Measurements from ENCODE around the gene CACNA1C. TPM values are rescaled to one million over a fixed set of nuclear protein-coding genes. Genes with fewer than 3 reads are reported as not detected.

CACNA1C gene
- total RNA-seq, 1 experiment from 2014 or later = 1.1 TPM

DNA sequence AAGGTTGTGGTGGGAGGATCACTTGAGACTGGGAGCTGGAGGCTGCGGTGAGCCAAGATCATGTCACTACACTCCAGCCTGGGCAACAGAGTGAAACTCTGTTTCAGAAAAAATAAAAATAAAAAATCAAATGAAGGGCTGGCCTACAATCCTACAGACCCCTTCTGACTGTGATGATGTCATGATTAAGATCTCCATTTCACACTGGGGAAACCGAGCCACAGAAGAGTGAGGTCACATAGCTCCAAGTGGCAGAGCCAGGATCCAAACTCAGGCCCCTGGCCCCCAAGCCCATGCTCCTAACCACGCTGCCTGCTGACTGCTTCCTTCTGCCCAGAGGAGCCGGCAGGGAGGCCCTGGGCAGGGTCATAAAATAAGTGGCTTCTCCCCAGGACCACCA is 483.9 kb downstream of the CACNA1C start:
- WGBS (ENCODE audit: extremely low coverage, insufficient read length, low lambda C conversion rate) = no CpG with 5 or more reads among the region's 4 CpGs

More for the DNA sequence above, 483.9 kb downstream of the CACNA1C start:
- H2BK120ac ChIP-seq (ENCODE audit: low read depth, low read length, poor library complexity, severe bottlenecking) = no peak overlapping the region
- H2BK20ac ChIP-seq (ENCODE audit: low read depth, low read length, poor library complexity, severe bottlenecking) = no peak overlapping the region
- peaks cover 3% of the 10 kb centered on the region; the same call in 1 of the 2 replicates for H3K4me1 ChIP-seq (ENCODE audit: insufficient read depth, low read length)
- no peaks in the 10 kb centered on the region for H3K9me3 Mint-ChIP-seq
- no peak overlapping the region for H3K27ac ChIP-seq (ENCODE audit: insufficient read length, low read depth, low read length)
- H3K79me1 ChIP-seq (ENCODE audit: insufficient read depth, low read depth, low read length, poor library complexity, severe bottlenecking) = no peaks in the 10 kb centered on the region
- no peaks in the 10 kb centered on the region for H3K36me3 Mint-ChIP-seq (ENCODE audit: insufficient read depth in 1 of 3, low read depth in 3 of 3)
- no peak overlapping the region for H3K27ac Mint-ChIP-seq
- H2BK5ac ChIP-seq (ENCODE audit: insufficient read length, low read length) = no peak overlapping the region
- H2BK12ac ChIP-seq (ENCODE audit: insufficient read length, low read depth, low read length) = no peak overlapping the region
- no peak overlapping the region for H3K9ac ChIP-seq (ENCODE audit: extremely low read depth, insufficient read length, low read length)
- no peak overlapping the region for H3K18ac ChIP-seq (ENCODE audit: insufficient read length, low read depth, low read length)
- no peaks in the 10 kb centered on the region for H3K27me3 ChIP-seq (ENCODE audit: insufficient read depth, low read length)
- no peak overlapping the region for H2BK15ac ChIP-seq (ENCODE audit: low read depth, low read length)
- H2AFZ ChIP-seq (ENCODE audit: low read length) = no peak overlapping the region
- no peaks in the 10 kb centered on the region for H3K79me2 ChIP-seq (ENCODE audit: insufficient read depth, low read length)
- H4K20me1 ChIP-seq (ENCODE audit: control insufficient read depth, insufficient read depth, insufficient read length) = no peaks in the 10 kb centered on the region
- H4K8ac ChIP-seq (replicated peaks; ENCODE audit: insufficient read length, low read depth, low read length) = no peak overlapping the region
- H3K56ac ChIP-seq (ENCODE audit: insufficient read length, low read depth, low read length) = no peak overlapping the region
- no peak overlapping the region for H3K4me2 ChIP-seq (ENCODE audit: insufficient read depth, insufficient read length, low read length)
- no peak overlapping the region for H3K4ac ChIP-seq (ENCODE audit: low read depth, low read length)
- peaks cover 25% of the 10 kb centered on the region for H3K27me3 Mint-ChIP-seq (ENCODE audit: low read depth)
- no peak for TF ChIP-seq CTCF (conservative IDR thresholded peaks at IDR 0.05)
- H3K23me2 ChIP-seq (ENCODE audit: insufficient read length, low read depth, low read length, poor library complexity, severe bottlenecking) = peaks cover 2% of the 10 kb centered on the region
- no peak overlapping the region for H3T11ph ChIP-seq (ENCODE audit: low read length)
- no peak overlapping the region for H2AK5ac ChIP-seq (ENCODE audit: insufficient read length, low read length)
- peaks cover 5 to 12% of the 10 kb centered on the region in 2 experiments; a peak in 3 of 4 replicates for H3K4me1 Mint-ChIP-seq
- no peak overlapping the region for H3K14ac ChIP-seq (ENCODE audit: insufficient read depth, low read length)
- no peak overlapping the region for H3K23ac ChIP-seq (ENCODE audit: insufficient read length, low read depth, low read length)
- H3K9me3 ChIP-seq (ENCODE audit: control insufficient read depth, low read depth, low read length) = no peaks in the 10 kb centered on the region
- no peak for DNase-seq
- H4K5ac ChIP-seq (ENCODE audit: insufficient read length, low read depth, low read length) = no peak overlapping the region
- H4K91ac ChIP-seq (ENCODE audit: insufficient read length, low read depth, low read length) = no peak overlapping the region
- H3K4me3 Mint-ChIP-seq = no peak overlapping the region

Measured in H9 (cell line).